GM13977 (cell line): Measurements from ENCODE around the gene SUCO.
A peak's percentile ranks its signal among the peaks of the same experiment; 100 is the strongest.

Experiments used
- DNase-seq: peaks from one replicate; pipeline ENCODE4 v3.0.0; 2012; ENCODE audit warnings: low spot score
- in situ Hi-C: fragments of 300-500 bp; cut with MboI; formaldehyde crosslinking; loops from one replicate; pipeline ENCODE4 v1.12.0; 2022; ENCODE audit warnings: low sequenced_read_pairs, low pct_unique_long_range_greater_than_20kb, mixed read lengths, inconsistent platforms; ENCODE audit not compliant: unreplicated experiment
- TF ChIP-seq, protein P1 (sequence below): IDR thresholded peaks from 2 replicates; pipeline ENCODE4 v1.5.1; 2012; ENCODE audit warnings: mild to moderate bottlenecking, control low read depth; ENCODE audit not compliant: insufficient read depth; ENCODE audit errors: extremely low read depth, missing control alignments

SUCO gene

DNA sequence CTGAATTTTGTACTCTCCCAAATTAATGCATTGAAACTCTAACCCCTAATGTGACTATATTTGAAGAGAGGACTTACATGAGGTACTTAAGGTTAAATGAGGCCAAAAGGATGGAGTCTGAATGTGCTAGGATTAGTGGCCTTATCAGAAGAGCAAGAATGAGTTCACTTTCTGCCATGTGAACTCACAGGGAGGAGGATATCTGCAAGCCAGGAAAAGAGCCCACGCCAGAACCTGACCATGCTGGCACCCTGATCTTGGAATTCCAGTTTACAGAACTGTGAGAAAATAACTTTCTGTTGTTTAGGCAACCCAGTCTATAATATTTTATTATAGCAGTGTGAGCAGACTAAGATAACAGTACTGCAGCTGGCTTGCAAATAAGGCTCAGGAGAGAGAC is 113.7 kb downstream of the SUCO start:
- in situ Hi-C loops = no loop called here
- TF ChIP-seq, protein P1, sequence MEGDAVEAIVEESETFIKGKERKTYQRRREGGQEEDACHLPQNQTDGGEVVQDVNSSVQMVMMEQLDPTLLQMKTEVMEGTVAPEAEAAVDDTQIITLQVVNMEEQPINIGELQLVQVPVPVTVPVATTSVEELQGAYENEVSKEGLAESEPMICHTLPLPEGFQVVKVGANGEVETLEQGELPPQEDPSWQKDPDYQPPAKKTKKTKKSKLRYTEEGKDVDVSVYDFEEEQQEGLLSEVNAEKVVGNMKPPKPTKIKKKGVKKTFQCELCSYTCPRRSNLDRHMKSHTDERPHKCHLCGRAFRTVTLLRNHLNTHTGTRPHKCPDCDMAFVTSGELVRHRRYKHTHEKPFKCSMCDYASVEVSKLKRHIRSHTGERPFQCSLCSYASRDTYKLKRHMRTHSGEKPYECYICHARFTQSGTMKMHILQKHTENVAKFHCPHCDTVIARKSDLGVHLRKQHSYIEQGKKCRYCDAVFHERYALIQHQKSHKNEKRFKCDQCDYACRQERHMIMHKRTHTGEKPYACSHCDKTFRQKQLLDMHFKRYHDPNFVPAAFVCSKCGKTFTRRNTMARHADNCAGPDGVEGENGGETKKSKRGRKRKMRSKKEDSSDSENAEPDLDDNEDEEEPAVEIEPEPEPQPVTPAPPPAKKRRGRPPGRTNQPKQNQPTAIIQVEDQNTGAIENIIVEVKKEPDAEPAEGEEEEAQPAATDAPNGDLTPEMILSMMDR = no peak
- no peak for DNase-seq

DNA sequence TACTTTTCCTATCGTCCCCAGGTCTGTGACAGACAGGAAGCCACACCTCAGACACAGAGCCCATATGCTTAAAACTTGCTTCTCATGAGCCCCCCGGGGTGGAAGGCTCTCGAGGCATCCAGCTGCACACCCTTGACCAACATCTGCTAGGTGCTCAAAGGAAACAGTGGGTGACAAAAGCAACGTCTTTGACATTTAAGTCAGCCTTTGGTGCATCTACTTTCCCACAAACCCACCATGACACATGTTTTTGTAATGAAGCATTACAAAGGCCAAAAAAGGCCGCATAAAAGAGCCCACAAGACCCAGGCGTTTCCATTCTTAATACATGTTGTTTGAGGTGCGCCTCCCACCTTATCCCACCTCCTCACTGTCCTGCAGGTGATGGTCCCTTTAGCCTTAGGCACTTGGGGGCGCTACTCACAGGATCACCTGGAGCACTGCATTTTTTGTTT is 114.2 kb downstream of the SUCO start:
- in situ Hi-C loops = no loop called here
- TF ChIP-seq, protein P1 = peak; percentile 5
- DNase-seq = no peak

GRCh38 chr1:172647987-172648386 is 115.0 kb downstream of the SUCO start:
- DNase-seq = no peak
- in situ Hi-C loops = no loop called here
- TF ChIP-seq, protein P1 = no peak

DNA sequence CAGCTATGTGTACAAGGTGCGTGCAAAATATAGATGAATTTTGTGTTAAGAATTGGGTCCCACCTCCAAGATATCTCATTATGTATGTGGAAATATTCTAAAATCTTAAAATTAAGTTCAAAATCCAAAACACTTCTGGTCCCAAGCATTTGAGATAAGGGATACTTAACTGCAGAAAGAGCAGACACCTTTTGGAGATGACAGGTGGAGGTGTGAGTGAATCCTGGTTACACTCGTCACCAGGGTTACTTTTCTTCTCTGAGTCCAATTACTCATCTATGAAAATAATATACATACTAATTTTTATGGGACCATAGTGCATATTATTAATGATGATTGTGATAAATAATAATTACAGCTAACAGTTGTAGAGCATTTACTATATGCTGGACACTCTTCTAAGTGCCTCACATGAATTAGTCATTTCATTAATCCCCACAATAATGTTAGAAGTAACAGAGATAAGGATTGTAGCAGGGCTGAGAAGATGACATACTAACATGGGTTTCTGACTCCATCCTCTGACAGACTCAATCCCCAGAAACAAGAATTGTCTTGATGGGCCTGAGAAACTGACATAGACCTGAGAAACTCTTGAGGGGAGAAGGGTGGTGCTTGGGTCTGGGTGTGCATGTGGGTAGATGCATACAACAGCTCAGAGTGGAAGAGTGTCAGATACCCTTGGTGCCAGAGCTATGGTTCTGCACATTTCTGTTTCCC is 117.7 kb downstream of the SUCO start:
- in situ Hi-C loops = no loop called here
- no peak for DNase-seq
- TF ChIP-seq, protein P1 = no peak

- in situ Hi-C loops = no loop called here
- TF ChIP-seq, protein P1 = no peak
- no peak for DNase-seq
These were observed 120.2 kb downstream of the SUCO start for GRCh38 chr1:172653015-172653709.

GRCh38 chr1:172654535-172654934 is 121.6 kb downstream of the SUCO start:
- TF ChIP-seq, protein P1 = no peak
- no peak for DNase-seq
- in situ Hi-C loops = no loop called here
